Smooth muscle cell (in vitro differentiated cells): ENCODE data around the gene SKAP1. TPM values are rescaled to one million over a fixed set of nuclear protein-coding genes. Genes with fewer than 3 reads are reported as not detected.

Experiments
- DNase-seq: peaks from one replicate; lab custom pipeline; 2025; ENCODE audit not compliant: unreplicated experiment; lab: John Stamatoyannopoulos, UW
- H2AFZ ChIP-seq: fragments of 200-600 bp; sonication (generic); 2 replicates; pipeline ENCODE4 v1.6.0; 2016; ENCODE audit warnings: antibody characterized with exemption, low read depth, mild to moderate bottlenecking
- H3F3A ChIP-seq: fragments of 200-600 bp; sonication (generic); 2 replicates; pipeline ENCODE4 v1.6.0; 2017; ENCODE audit warnings: antibody characterized with exemption, low read depth
- H3K27ac ChIP-seq: fragments of 200-600 bp; sonication (generic); 2 replicates; pipeline ENCODE4 v1.5.1; 2016; ENCODE audit warnings: low read depth, mild to moderate bottlenecking
- H3K27me3 ChIP-seq: fragments of 200-600 bp; sonication (generic); 2 replicates; pipeline ENCODE4 v1.6.1; 2016; ENCODE audit warnings: low read depth, mild to moderate bottlenecking
- H3K36me3 ChIP-seq: fragments of 200-600 bp; sonication (generic); 2 replicates; pipeline ENCODE4 v1.5.1; 2016; ENCODE audit warnings: low read depth
- H3K4me1 ChIP-seq: fragments of 200-600 bp; sonication (generic); 2 replicates; pipeline ENCODE4 v1.5.1; 2016; ENCODE audit warnings: low read depth
- H3K4me2 ChIP-seq: fragments of 200-600 bp; sonication (generic); 2 replicates; pipeline ENCODE4 v1.6.0; 2016; ENCODE audit warnings: mild to moderate bottlenecking
- H3K4me3 ChIP-seq: fragments of 200-600 bp; sonication (generic); 2 replicates; pipeline ENCODE4 v1.5.1; 2016; ENCODE audit warnings: mild to moderate bottlenecking
- H3K79me2 ChIP-seq: fragments of 200-600 bp; sonication (generic); 2 replicates; pipeline ENCODE4 v1.6.0; 2016; ENCODE audit warnings: low read depth, mild to moderate bottlenecking
- H3K9ac ChIP-seq: fragments of 200-600 bp; sonication (generic); 2 replicates; pipeline ENCODE4 v1.6.0; 2016; ENCODE audit warnings: low read depth
- H3K9me3 ChIP-seq: fragments of 200-600 bp; sonication (generic); replicated peaks from 2 replicates; pipeline ENCODE4 v1.5.1; 2016; ENCODE audit warnings: low read depth
- H4K20me1 ChIP-seq: fragments of 200-600 bp; sonication (generic); 2 replicates; pipeline ENCODE4 v1.6.0; 2016; ENCODE audit warnings: low read depth
- CTCF ChIP-seq: fragments of 200-600 bp; sonication (generic); IDR thresholded peaks from 2 replicates; pipeline ENCODE4 v1.5.1; 2017; ENCODE audit warnings: borderline replicate concordance, mild to moderate bottlenecking, antibody characterized with exemption; ENCODE audit not compliant: insufficient read depth, poor library complexity, severe bottlenecking
- WGBS: methylation state at CpG from one replicate; pipeline ENCODE4 v1.1.7; 2016; ENCODE audit warnings: low lambda C conversion rate; 5-methylcytosine and 5-hydroxymethylcytosine counted together
- polyA plus RNA-seq: library from polyadenylated mRNA; unstranded; fragments of >200 nt; fragmentation: Nextera tagmentation; extraction: Ambion mirVana; gene quantifications from 2 replicates; pipeline ENCODE4 v1.2.1, GENCODE V29; 2016
- total RNA-seq: library from RNA; depleted of rRNA; stranded (reverse); fragments of >200 nt; gene quantifications from 2 replicates; pipeline ENCODE4 v1.2.3, GENCODE V29; 2014

SKAP1 gene
- total and polyA plus RNA-seq, 2 experiments from 2014 or later: not detected

GRCh38 chr17:48148854-48149786 lies 280.9 kb downstream of the SKAP1 start:
- TF ChIP-seq CTCF: no peak
- Histone ChIP-seq H3K4me3 (no peak overlapping the region), H2AFZ (no peak overlapping the region), H3K79me2 (no peaks in the 10 kb centered on the region), H3F3A (no peaks in the 10 kb centered on the region), H3K9me3 (no peaks in the 10 kb centered on the region), H3K9ac (no peak overlapping the region), H3K27me3 (peaks cover 81% of the 10 kb centered on the region), H4K20me1 (no peaks in the 10 kb centered on the region), H3K4me2 (no peak overlapping the region), H3K4me1 (no peaks in the 10 kb centered on the region), H3K27ac (no peak overlapping the region), H3K36me3 (no peaks in the 10 kb centered on the region)
- 71% methylated on average over 16 of the region's 16 CpGs for WGBS
- no peak for DNase-seq

DNA sequence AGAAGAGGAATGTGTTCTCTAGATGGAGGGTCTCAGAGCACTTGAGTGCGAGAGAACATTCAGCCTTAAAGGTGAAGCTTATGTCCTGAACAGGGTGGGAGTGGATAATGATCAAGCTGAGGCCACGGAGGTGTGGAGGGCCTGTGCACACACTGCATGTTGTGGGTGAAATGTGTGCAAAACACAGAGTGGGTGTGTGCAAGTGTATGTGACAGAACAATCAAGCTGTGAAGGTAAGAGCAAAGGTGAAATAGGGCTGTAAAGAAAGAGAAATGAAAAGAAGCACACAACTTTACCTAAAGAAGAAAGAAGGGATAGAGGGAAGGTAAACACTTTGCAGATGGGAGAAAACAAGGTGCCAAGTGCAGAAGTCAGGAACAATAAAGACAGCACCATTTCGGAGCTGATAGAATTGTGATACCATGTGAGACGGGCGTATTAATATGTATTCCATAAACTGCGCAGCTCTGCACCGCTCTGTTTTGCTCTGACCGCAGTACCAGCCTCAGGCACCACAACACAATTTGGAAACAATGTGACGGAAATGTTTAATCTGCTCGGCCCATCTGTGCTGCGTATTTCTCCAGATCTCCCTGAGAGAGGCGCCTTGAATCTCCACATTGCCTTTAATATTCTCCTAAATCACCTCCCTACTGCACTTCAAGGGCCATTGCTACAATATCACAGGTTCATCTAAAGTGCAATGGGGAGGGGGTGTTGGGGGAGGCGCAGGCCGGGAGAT lies 281.8 kb downstream of the SKAP1 start:
- WGBS: 91% methylated on average over 14 of the region's 14 CpGs
- peaks cover 89% of the 10 kb centered on the region for H3K27me3 ChIP-seq
- no peak overlapping the region for H3K4me3 ChIP-seq
- no peaks in the 10 kb centered on the region for H3F3A ChIP-seq
- no peak for TF ChIP-seq CTCF
- H3K79me2 ChIP-seq: no peaks in the 10 kb centered on the region
- no peaks in the 10 kb centered on the region for H4K20me1 ChIP-seq
- DNase-seq: no peak
- no peak overlapping the region for H3K27ac ChIP-seq
- H3K9ac ChIP-seq: no peak overlapping the region
- H3K9me3 ChIP-seq: no peaks in the 10 kb centered on the region
- H2AFZ ChIP-seq: no peak overlapping the region
- H3K4me2 ChIP-seq: no peak overlapping the region
- no peaks in the 10 kb centered on the region for H3K36me3 ChIP-seq
- H3K4me1 ChIP-seq: no peaks in the 10 kb centered on the region

DNA sequence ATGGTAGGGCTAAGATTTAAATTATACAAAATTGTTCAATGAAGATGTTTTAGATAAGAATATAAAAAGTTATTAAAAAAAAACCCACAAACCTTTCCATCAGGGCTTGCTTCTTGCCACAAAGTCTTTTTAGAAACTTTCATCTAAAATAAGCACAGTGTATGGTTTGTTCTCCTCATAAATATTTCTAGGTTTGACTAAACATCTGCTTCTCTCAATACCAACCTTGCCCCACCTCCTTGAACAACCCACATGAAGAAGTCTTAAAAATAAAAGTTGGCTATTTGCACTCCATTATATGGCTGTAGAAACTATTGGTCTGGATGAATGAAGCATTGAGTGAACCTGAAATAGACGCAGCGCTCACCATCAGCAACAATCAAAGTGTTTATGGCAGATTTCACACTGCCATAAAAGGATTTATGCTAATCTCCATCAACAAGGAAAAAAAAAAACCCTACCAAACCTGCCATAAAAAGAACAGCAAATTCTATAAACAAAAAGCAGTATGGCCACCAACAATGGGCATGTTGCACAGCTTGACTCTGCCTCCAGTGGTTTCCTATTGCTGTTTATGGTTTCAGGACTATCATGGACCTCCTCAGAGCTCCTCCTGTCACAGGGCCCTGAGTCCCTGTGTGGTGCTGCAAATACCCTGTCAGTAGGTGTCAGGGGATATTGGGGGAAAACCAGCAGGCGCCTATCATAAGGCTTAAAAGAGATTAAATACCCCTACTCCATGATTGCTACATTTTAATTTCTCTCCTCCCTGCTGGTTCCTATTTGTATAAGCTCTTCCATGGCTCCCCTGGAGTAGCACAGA lies 284.8 kb downstream of the SKAP1 start:
- H3F3A ChIP-seq: no peaks in the 10 kb centered on the region
- no peaks in the 10 kb centered on the region for H3K79me2 ChIP-seq
- H3K4me3 ChIP-seq: no peak overlapping the region
- no peaks in the 10 kb centered on the region for H3K36me3 ChIP-seq
- H3K27ac ChIP-seq: no peak overlapping the region
- peaks cover 67% of the 10 kb centered on the region for H3K27me3 ChIP-seq
- no peak overlapping the region for H3K4me2 ChIP-seq
- DNase-seq: no peak
- no peak overlapping the region for H2AFZ ChIP-seq
- H3K9ac ChIP-seq: no peak overlapping the region
- WGBS: 93% methylated on average over 3 of the region's 3 CpGs
- H4K20me1 ChIP-seq: no peaks in the 10 kb centered on the region
- TF ChIP-seq CTCF: no peak
- H3K9me3 ChIP-seq: no peaks in the 10 kb centered on the region
- no peaks in the 10 kb centered on the region for H3K4me1 ChIP-seq
